ENCODE measurements around the gene TLCD1.

DNA sequence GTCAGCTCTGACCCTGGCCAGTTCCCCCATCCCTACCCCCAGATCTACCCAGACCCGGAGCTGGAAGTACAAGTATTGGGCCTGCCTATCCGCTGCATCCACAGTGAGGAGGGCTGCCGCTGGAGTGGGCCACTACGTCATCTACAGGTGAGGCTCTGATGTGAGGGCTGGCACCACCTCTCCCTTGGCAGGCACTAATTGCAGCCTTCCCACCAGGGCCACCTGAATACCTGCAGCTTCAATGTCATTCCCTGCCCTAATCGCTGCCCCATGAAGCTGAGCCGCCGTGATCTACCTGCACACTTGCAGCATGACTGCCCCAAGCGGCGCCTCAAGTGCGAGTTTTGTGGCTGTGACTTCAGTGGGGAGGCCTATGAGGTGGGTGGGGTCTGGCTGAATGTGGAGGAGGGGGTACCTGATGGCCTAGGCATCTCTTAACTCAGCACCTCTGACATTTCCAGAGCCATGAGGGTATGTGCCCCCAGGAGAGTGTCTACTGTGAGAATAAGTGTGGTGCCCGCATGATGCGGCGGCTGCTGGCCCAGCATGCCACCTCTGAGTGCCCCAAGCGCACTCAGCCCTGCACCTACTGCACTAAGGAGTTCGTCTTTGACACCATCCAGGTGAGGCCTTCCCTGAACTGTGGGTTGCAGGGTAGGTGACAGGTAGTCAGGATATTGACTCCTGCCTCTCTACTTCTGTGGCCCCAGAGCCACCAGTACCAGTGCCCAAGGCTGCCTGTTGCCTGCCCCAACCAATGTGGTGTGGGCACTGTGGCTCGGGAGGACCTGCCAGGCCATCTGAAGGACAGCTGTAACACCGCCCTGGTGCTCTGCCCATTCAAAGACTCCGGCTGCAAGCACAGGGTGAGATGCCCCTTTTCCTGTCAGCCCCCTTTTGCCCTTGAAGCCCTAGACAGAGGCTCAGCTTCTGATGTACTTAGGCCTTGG lies 22.0 kb upstream of the TLCD1 start:
- TF ChIP-seq, protein P1, sequence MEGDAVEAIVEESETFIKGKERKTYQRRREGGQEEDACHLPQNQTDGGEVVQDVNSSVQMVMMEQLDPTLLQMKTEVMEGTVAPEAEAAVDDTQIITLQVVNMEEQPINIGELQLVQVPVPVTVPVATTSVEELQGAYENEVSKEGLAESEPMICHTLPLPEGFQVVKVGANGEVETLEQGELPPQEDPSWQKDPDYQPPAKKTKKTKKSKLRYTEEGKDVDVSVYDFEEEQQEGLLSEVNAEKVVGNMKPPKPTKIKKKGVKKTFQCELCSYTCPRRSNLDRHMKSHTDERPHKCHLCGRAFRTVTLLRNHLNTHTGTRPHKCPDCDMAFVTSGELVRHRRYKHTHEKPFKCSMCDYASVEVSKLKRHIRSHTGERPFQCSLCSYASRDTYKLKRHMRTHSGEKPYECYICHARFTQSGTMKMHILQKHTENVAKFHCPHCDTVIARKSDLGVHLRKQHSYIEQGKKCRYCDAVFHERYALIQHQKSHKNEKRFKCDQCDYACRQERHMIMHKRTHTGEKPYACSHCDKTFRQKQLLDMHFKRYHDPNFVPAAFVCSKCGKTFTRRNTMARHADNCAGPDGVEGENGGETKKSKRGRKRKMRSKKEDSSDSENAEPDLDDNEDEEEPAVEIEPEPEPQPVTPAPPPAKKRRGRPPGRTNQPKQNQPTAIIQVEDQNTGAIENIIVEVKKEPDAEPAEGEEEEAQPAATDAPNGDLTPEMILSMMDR (IDR thresholded peaks at IDR 0.05; ENCODE audit: extremely low read depth in 1 of 2, insufficient read depth in 1 of 2, low read depth in 1 of 2, low read length in 2 of 2) = no peak
- TF ChIP-seq JUN (IDR thresholded peaks at IDR 0.05; ENCODE audit: borderline replicate concordance, insufficient read depth, insufficient read length, low read depth) (no peak), FOS (IDR thresholded peaks at IDR 0.05; ENCODE audit: borderline replicate concordance, insufficient read depth, low read length) (no peak), POLR2A (IDR thresholded peaks at IDR 0.05; ENCODE audit: low read depth, low read length) (no peak), EZH2 (IDR thresholded peaks at IDR 0.05; ENCODE audit: borderline replicate concordance, low read depth, low read length, severe bottlenecking) (no peak), MYC (IDR thresholded peaks at IDR 0.05; ENCODE audit: low read depth, low read length) (no peak), POLR2AphosphoS5 (IDR thresholded peaks at IDR 0.05; ENCODE audit: insufficient read depth, low read depth, low read length) (no peak), GATA2 (IDR thresholded peaks at IDR 0.05; ENCODE audit: insufficient read depth, insufficient read length, low read depth, low read length) (no peak)
- TF ChIP-seq, protein P2, sequence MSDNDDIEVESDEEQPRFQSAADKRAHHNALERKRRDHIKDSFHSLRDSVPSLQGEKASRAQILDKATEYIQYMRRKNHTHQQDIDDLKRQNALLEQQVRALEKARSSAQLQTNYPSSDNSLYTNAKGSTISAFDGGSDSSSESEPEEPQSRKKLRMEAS (IDR thresholded peaks at IDR 0.05; ENCODE audit: insufficient read depth, insufficient read length) = no peak
